Measurements from ENCODE around the gene IL9. TPM values are rescaled to one million over a fixed set of nuclear protein-coding genes. Genes with fewer than 3 reads are reported as not detected.

Gene IL9
- total RNA-seq, 1 experiment from 2014 or later = not detected

GRCh38 chr5:135874461-135874860 is 21.2 kb downstream of the IL9 start:
- no peak overlapping the region for H3K4me3 ChIP-seq (ENCODE audit: low read depth in 2 of 2, low read length in 2 of 2)
- intact Hi-C loops (cut with micrococcal nuclease; ENCODE audit: unreplicated experiment) = no loop called here
- DNase-seq (ENCODE audit: low read depth, low spot score) (no peak), ATAC-seq (no peak)
- no peaks in the 10 kb centered on the region for H3K36me3 ChIP-seq (ENCODE audit: control insufficient read depth, insufficient read depth, low read length)
- H3K9me3 ChIP-seq (ENCODE audit: control insufficient read depth, insufficient read depth, low read depth, low read length) = no peaks in the 10 kb centered on the region
- CTCF ChIA-PET = interaction anchor here (2.2 kb wide), 1 partner anchor 309 kb away, joined by 6 read pairs; no protein-coding TSS in a partner anchor
- H3K4me1 ChIP-seq (ENCODE audit: control insufficient read depth, insufficient read depth, low read length) = no peaks in the 10 kb centered on the region
- POLR2A ChIA-PET = interaction anchor here (0.6 kb wide), 1 partner anchor 318 kb away, joined by 8 read pairs; the partner anchor contains the start of gene SMIM32
- H3K27ac ChIP-seq (ENCODE audit: low read length) = no peak overlapping the region
- in situ Hi-C loops (cut with HindIII; ENCODE audit: low pct_unique_long_range_greater_than_20kb, low sequenced_read_pairs) = no loop called here
- no TSS peak for BruUV-seq (replicated peaks)
- no peak for TF ChIP-seq REST (IDR thresholded peaks at IDR 0.05; ENCODE audit: insufficient read depth in 1 of 2, low read depth in 2 of 2, low read length in 1 of 2)
- no peak for TF ChIP-seq TCF7L2 (IDR thresholded peaks at IDR 0.05; ENCODE audit: low read depth, low read length)
- TF ChIP-seq CTCF (IDR thresholded peaks at IDR 0.05) = no peak
- TF ChIP-seq POLR2AphosphoS5 (IDR thresholded peaks at IDR 0.05; ENCODE audit: low read depth, low read length) = no peak
- no peak for TF ChIP-seq SIN3A (IDR thresholded peaks at IDR 0.05; ENCODE audit: borderline replicate concordance, insufficient read depth, low read depth, low read length)
- peaks cover 2% of the 10 kb centered on the region; the same call in 1 of the 2 replicates for H3K27me3 ChIP-seq (ENCODE audit: control insufficient read depth, insufficient read depth, low read length)

- in situ Hi-C loops (cut with HindIII; ENCODE audit: low pct_unique_long_range_greater_than_20kb, low sequenced_read_pairs) (no loop called here), intact Hi-C loops (cut with micrococcal nuclease; ENCODE audit: unreplicated experiment) (no loop called here)
- H3K36me3 ChIP-seq (ENCODE audit: control insufficient read depth, insufficient read depth, low read length) = no peaks in the 10 kb centered on the region
- no peaks in the 10 kb centered on the region for H3K4me1 ChIP-seq (ENCODE audit: control insufficient read depth, insufficient read depth, low read length)
- ATAC-seq (no peak), DNase-seq (ENCODE audit: low read depth, low spot score) (no peak)
- no peaks in the 10 kb centered on the region for H3K9me3 ChIP-seq (ENCODE audit: control insufficient read depth, insufficient read depth, low read depth, low read length)
- CTCF ChIA-PET = interaction anchor here (2.2 kb wide), 1 partner anchor 308 kb away, joined by 6 read pairs; no protein-coding TSS in a partner anchor
- H3K4me3 ChIP-seq (ENCODE audit: low read depth in 2 of 2, low read length in 2 of 2) = no peak overlapping the region
- POLR2A ChIA-PET = interaction anchor here (0.6 kb wide), 1 partner anchor 319 kb away, joined by 8 read pairs; the partner anchor contains the start of gene SMIM32
- TF ChIP-seq REST (IDR thresholded peaks at IDR 0.05; ENCODE audit: insufficient read depth in 1 of 2, low read depth in 2 of 2, low read length in 1 of 2) = no peak
- TF ChIP-seq TCF7L2 (IDR thresholded peaks at IDR 0.05; ENCODE audit: low read depth, low read length) = no peak
- no peak for TF ChIP-seq POLR2AphosphoS5 (IDR thresholded peaks at IDR 0.05; ENCODE audit: low read depth, low read length)
- no peak for TF ChIP-seq SIN3A (IDR thresholded peaks at IDR 0.05; ENCODE audit: borderline replicate concordance, insufficient read depth, low read depth, low read length)
- TF ChIP-seq CTCF (IDR thresholded peaks at IDR 0.05) = peak; percentile 53
- no peak overlapping the region for H3K27ac ChIP-seq (ENCODE audit: low read length)
- no TSS peak for BruUV-seq (replicated peaks)
- peaks cover 2% of the 10 kb centered on the region; the same call in 1 of the 2 replicates for H3K27me3 ChIP-seq (ENCODE audit: control insufficient read depth, insufficient read depth, low read length)
Observed at GRCh38 chr5:135873831-135874230, 21.8 kb downstream of the IL9 start.

All from Panc1 (cell line).